ENCODE data around the gene ZFAND2A. TPM values are rescaled to one million over a fixed set of nuclear protein-coding genes. Genes with fewer than 3 reads are reported as not detected.

ZFAND2A gene
- polyA plus RNA-seq, 1 donor (not counting 4 experiments of a cell fraction or from before 2014, with no cell fraction given): 25.5 TPM

GRCh38 chr7:1189986-1190772 is 30.2 kb upstream of the ZFAND2A start:
- peaks cover 3% of the 10 kb centered on the region for H3K4me1 ChIP-seq (ENCODE audit: control insufficient read depth, extremely low read depth, insufficient read depth, low read length)
- dilution Hi-C loops (cut with MboI; ENCODE audit: extremely low pct_ligation_motif_present, low sequenced_read_pairs): no loop called here
- H2AFZ ChIP-seq (ENCODE audit: control insufficient read depth, low read length): no peak overlapping the region
- no peaks in the 10 kb centered on the region for H4K20me1 ChIP-seq (ENCODE audit: control insufficient read depth, extremely low read depth, insufficient read depth, low read length)
- H3K79me2 ChIP-seq (ENCODE audit: control insufficient read depth, insufficient read depth, low read length): no peaks in the 10 kb centered on the region
- H3K27me3 ChIP-seq (ENCODE audit: control insufficient read depth, extremely low read depth, insufficient read depth, low read length): peaks cover 15% of the 10 kb centered on the region
- H3K9me3 ChIP-seq (ENCODE audit: control insufficient read depth, low read depth, low read length): no peaks in the 10 kb centered on the region
- no peak overlapping the region for H3K4me3 ChIP-seq (ENCODE audit: control insufficient read depth in 2 of 3, extremely low read depth in 1 of 3, insufficient read depth in 2 of 3, low read depth in 1 of 3, low read length in 3 of 3)
- no peaks in the 10 kb centered on the region for H3K36me3 ChIP-seq (ENCODE audit: control insufficient read depth in 2 of 2, extremely low read depth in 1 of 2, insufficient read depth in 2 of 2, low read length in 2 of 2)
- H3K9me1 ChIP-seq (ENCODE audit: control insufficient read depth, extremely low read depth, insufficient read depth, low read length): no peaks in the 10 kb centered on the region
- H3K27ac ChIP-seq (ENCODE audit: control insufficient read depth, insufficient read depth, low read length): no peak overlapping the region
- no peak overlapping the region for H3K4me2 ChIP-seq (ENCODE audit: control insufficient read depth, extremely low read depth, insufficient read depth, low read depth, low read length)
- TF ChIP-seq EZH2 (IDR thresholded peaks at IDR 0.05; ENCODE audit: low read length): no peak
- TF ChIP-seq CTCF (optimal IDR thresholded peaks at IDR 0.05 in 1 of 3, IDR thresholded peaks at IDR 0.05 in 1 of 3, conservative IDR thresholded peaks at IDR 0.05 in 1 of 3; ENCODE audit: extremely low read depth in 1 of 3, insufficient read depth in 2 of 3, low read length in 3 of 3): no peak
- DNase-seq (ENCODE audit: low read depth, low spot score) (no peak), FAIRE-seq (no peak)
- H3K9ac ChIP-seq (ENCODE audit: control insufficient read depth, extremely low read depth, insufficient read depth, low read length): no peak overlapping the region

- TF ChIP-seq EZH2 (IDR thresholded peaks at IDR 0.05; ENCODE audit: low read length): no peak
- TF ChIP-seq CTCF (optimal IDR thresholded peaks at IDR 0.05 in 1 of 3, IDR thresholded peaks at IDR 0.05 in 1 of 3, conservative IDR thresholded peaks at IDR 0.05 in 1 of 3; ENCODE audit: extremely low read depth in 1 of 3, insufficient read depth in 2 of 3, low read length in 3 of 3): no peak
- H3K4me3 ChIP-seq (ENCODE audit: control insufficient read depth in 2 of 3, extremely low read depth in 1 of 3, insufficient read depth in 2 of 3, low read depth in 1 of 3, low read length in 3 of 3): no peak overlapping the region
- H3K9me1 ChIP-seq (ENCODE audit: control insufficient read depth, extremely low read depth, insufficient read depth, low read length): no peaks in the 10 kb centered on the region
- no peak overlapping the region for H3K27ac ChIP-seq (ENCODE audit: control insufficient read depth, insufficient read depth, low read length)
- H3K4me2 ChIP-seq (ENCODE audit: control insufficient read depth, extremely low read depth, insufficient read depth, low read depth, low read length): no peak overlapping the region
- H3K36me3 ChIP-seq (ENCODE audit: control insufficient read depth in 2 of 2, extremely low read depth in 1 of 2, insufficient read depth in 2 of 2, low read length in 2 of 2): no peaks in the 10 kb centered on the region
- no peak for FAIRE-seq
- H3K27me3 ChIP-seq (ENCODE audit: control insufficient read depth, extremely low read depth, insufficient read depth, low read length): peaks cover 6% of the 10 kb centered on the region
- no peaks in the 10 kb centered on the region for H3K9me3 ChIP-seq (ENCODE audit: control insufficient read depth, low read depth, low read length)
- H4K20me1 ChIP-seq (ENCODE audit: control insufficient read depth, extremely low read depth, insufficient read depth, low read length): no peaks in the 10 kb centered on the region
- DNase-seq (ENCODE audit: low read depth, low spot score): no peak
- H3K79me2 ChIP-seq (ENCODE audit: control insufficient read depth, insufficient read depth, low read length): no peaks in the 10 kb centered on the region
- dilution Hi-C loops (cut with MboI; ENCODE audit: extremely low pct_ligation_motif_present, low sequenced_read_pairs): no loop called here
- H3K4me1 ChIP-seq (ENCODE audit: control insufficient read depth, extremely low read depth, insufficient read depth, low read length): peaks cover under 1% of the 10 kb centered on the region
- H3K9ac ChIP-seq (ENCODE audit: control insufficient read depth, extremely low read depth, insufficient read depth, low read length): no peak overlapping the region
- H2AFZ ChIP-seq (ENCODE audit: control insufficient read depth, low read length): no peak overlapping the region
Observed at GRCh38 chr7:1188720-1189294, 28.8 kb upstream of the ZFAND2A start.

Measured in keratinocyte (primary cell).